ENCODE measurements around the gene APBA2.
"Not testable (repeated sequence)": the region's sequence is repeated elsewhere in the genome, so short reads cannot be mapped to it uniquely, and the experiment has no call there.

Gene APBA2

GRCh38 chr15:28885630-28886430, at the start of gene APBA2:
TSS of gene APBA2 (plus strand) at chr15:28885974. CDS start at chr15:29053885, 167,911 bp downstream.
- peak; percentile 57 for DNase-seq

- DNase-seq = not testable (repeated sequence)
Observed at GRCh38 chr15:28840285-28840684, 45.5 kb upstream of the APBA2 start.

DNA sequence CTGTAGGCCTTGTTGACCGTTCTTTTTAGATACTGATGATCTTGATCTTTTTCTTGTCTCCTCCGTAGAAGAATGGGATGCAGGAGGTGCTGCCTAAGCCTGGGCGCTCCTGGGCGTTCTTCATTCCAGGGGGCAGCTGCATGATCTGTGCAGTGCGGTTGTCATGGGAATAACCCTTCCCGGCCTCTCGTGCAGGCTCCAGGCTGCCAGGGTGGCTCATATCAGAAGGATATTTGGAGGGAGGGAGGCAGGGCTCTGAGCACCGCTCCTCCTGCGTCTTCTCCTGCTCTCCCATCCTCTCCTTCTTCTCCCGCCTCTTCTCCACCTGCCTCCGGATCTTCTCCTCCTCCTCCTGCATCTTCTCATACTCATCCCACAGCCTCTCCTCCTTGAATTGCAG, 43.6 kb upstream of the APBA2 start:
- not testable (repeated sequence) for DNase-seq

GRCh38 chr15:28843520-28843919, 42.3 kb upstream of the APBA2 start:
- DNase-seq = not testable (repeated sequence)

DNA sequence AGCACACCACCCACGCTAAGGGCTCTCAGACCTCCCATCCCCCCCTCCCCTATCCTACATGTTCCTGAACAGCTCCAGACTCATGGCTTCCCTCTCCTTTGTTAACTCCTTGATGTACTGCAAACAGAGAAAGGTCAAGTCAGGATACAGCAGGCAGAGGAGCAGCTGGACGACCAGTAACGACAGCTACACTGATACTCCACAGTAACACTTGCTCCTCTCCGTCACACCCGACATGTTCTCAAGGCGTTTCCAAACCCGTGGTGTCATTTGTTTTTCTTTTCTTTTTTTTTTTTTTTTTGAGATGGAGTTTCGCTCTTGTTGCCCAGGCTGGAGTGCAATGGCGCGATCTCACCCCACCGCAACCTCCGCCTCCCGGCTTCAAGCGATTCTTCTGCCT, 41.6 kb upstream of the APBA2 start:
- not testable (repeated sequence) for DNase-seq

DNA sequence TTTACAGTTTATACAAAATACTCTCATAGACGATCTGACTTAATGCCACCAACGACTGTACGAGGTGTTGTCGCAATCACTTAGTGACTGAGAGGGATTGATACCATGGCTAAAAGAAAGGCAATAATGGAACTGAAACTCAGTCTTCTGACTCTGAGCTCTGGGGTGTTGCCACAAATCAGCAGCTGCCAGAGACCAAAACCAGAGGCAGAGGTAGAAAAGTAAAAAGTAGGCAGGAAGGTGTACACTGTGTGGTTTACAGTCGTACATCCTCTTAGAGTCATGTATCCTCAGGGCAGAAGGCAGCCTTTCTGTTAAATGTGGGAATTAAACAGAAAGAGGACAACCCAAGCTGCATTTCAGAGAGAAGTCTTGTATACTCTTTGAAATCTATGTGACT, 38.5 kb upstream of the APBA2 start:
- DNase-seq = not testable (repeated sequence)

GRCh38 chr15:28847959-28848358, 37.8 kb upstream of the APBA2 start:
- not testable (repeated sequence) for DNase-seq

DNA sequence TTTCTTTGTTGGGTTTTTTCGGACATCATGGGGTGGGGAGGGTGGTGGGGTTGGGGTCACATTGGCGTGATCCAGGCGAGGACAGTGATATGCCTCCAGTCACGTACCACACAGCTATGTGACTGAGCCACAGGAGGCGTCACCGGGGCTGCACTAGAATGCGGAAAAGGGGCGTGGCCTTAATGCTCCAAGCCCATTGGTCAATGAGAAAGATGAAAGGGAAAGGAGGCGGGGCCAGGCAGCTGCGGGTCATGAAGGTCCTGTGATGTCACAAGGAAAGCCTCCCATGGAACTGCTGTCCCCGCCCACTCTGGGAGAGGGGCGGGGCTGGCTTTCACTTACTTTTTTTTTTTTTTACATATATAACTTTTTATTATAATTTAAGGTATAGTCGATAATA, 37.3 kb upstream of the APBA2 start, which contains the start of gene GOLGA6L7:
GOLGA6L7 (minus strand) TSS at position 124 of the 400 bp plus-strand sequence; CDS start at position 29, 95 bp downstream.
- DNase-seq = not testable (repeated sequence)

- DNase-seq = not testable (repeated sequence)
Observed at GRCh38 chr15:28849271-28849670, 36.5 kb upstream of the APBA2 start.

DNA sequence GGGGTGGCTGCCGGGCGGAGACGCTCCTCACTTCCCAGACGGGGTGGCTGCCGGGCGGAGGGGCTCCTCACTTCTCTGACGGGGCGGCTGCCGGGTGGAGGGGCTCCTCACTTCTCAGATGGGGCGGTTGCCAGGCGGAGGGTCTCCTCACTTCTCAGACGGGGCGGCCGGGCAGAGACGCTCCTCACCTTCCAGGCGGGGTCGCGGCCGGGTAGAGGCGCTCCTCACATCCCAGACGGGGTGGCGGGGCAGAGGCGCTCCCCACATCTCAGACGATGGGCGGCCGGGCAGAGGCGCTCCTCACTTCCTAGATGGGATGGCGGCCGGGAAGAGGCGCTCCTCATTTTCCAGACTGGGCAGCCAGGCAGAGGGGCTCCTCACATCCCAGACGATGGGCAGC, 36.0 kb upstream of the APBA2 start:
- DNase-seq = not testable (repeated sequence)

- not testable (repeated sequence) for DNase-seq
Observed at GRCh38 chr15:28853654-28854053, 32.1 kb upstream of the APBA2 start.

DNA sequence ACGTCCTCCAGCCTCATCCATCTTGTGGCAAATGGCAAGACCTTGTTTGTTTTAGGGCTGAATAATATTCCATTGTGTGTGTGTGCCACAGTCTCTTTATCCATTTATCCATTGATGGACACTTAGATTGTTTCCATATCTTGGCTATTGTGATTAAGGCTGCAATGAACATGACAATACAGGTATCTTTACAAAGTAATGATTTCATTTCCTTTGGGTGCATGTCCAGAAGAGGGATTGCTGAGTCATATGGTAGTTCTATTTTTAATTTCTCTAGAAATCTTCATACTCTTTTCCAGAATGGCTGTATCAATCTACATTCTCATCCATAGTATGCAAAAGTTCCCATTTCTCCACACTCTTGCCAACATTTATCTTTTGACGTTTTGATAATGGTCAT, 31.2 kb upstream of the APBA2 start:
- not testable (repeated sequence) for DNase-seq

DNA sequence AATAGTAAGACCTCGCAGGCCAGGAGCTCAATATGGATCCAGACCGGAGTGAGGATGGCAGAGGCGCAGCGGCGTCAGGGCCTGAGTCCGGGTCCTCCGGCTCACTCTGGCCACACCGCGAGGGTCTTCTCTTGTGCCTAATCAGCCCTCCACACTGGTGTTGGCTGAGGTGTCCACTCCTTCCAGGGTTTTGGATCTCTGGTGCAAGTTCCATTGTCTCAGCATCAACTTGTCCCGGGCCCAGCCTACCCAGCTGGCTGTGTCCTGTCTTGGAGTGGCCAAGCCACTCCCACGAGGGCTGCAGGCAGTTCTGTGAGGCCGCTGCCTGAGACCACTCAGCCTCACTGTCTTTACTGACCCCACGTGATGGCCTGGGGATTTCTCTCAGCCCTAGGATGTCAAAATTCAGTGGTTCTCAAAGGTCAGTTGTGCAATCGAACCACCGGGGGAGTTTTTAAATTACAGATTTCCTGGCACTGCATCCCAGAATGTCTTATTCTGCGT, 24.7 kb upstream of the APBA2 start:
- no peak for DNase-seq

- not testable (repeated sequence) for DNase-seq
Observed at GRCh38 chr15:28861589-28862293, 24.0 kb upstream of the APBA2 start.

- no peak for DNase-seq
Observed at GRCh38 chr15:28868744-28869345, 16.9 kb upstream of the APBA2 start.

GRCh38 chr15:28871168-28871567, 14.6 kb upstream of the APBA2 start:
- DNase-seq = no peak

GRCh38 chr15:28873006-28873405, 12.8 kb upstream of the APBA2 start:
- DNase-seq = no peak

GRCh38 chr15:28873585-28874190, 12.1 kb upstream of the APBA2 start:
- DNase-seq = no peak

GRCh38 chr15:28875461-28876000, 10.2 kb upstream of the APBA2 start:
- DNase-seq = no peak

- DNase-seq = no peak
Observed at GRCh38 chr15:28876131-28876844, 9.5 kb upstream of the APBA2 start.

- DNase-seq = no peak
Observed at GRCh38 chr15:28876845-28877185, 9.0 kb upstream of the APBA2 start.

- DNase-seq = no peak
Observed at GRCh38 chr15:28878209-28878608, 7.6 kb upstream of the APBA2 start.

All from left hindlimb (tissue), 1 donor.